ENCODE results near the gene WWC1.
"Not testable (repeated sequence)": the region's sequence is repeated elsewhere in the genome, so short reads cannot be mapped to it uniquely, and the experiment has no call there.

WWC1 gene

DNA sequence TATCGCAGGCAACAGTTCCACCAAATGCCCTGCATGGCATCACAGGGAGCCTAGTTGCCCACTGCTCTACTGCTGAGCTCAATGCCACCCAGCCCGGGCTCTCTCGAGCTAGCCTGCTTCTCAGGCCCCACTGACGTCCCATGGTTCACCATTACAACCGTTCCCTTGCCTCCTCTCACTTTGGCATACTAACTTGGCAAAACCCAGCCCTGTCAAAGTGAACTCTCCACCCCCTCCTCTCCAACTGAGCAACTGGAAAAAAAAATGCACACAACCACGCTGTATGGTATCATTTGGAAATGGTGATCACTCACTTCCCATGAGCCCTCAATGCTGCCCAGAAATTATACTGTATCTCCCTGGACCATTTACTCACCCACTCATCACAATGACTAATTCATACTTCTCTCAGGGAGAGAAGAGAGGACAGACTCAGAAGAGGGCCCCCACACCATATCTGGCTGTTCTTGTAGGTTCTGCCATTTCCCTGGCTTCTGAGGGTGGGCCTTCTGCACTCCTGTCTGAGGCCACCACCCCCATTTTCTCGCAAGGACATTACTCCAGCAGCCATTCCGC, 143.4 kb downstream of the WWC1 start:
- DNase-seq (ENCODE audit: low read depth in 2 of 3, low spot score in 1 of 3), result no peak

DNA sequence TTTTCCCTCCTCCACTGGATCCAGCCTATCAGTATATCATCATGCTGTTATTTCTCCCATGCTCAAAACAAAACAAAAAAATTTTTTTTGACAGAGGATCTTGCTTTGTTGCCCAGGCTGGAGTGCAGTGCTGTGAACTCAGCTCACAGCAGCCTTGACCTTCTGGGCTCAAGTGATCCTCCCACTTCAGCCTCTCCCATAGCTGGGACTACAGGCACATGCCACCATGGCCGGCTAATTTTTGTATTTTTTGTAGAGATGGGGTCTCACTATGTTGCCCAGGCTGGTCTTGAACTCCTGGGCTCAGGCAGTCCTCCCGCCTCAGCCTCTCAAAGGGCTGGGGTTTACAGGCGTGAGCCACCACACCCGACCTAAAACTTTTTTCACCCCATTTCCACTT, 143.9 kb downstream of the WWC1 start:
- not testable (repeated sequence) for DNase-seq (ENCODE audit: low read depth in 2 of 3, low spot score in 1 of 3)

DNA sequence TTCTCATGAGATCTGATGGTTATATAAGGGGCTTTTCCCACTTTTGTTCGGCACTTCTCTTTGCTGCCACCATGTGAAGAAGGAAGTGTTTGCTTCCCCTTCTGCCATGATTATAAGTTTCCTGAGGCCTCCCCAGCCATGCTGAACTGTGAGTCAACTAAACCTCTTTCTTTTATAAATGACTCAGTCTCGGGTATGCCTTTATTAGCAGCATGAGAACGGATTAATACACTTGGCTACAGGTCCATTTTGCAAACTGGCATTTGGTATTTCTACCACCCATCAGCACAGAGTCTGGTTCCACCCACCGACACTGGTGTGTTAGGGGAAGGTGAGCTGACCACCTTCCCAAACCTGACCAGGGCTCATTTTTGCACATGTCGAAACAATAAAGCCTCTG, 146.9 kb downstream of the WWC1 start:
- DNase-seq (ENCODE audit: low read depth in 2 of 3, low spot score in 1 of 3), result no peak

DNA sequence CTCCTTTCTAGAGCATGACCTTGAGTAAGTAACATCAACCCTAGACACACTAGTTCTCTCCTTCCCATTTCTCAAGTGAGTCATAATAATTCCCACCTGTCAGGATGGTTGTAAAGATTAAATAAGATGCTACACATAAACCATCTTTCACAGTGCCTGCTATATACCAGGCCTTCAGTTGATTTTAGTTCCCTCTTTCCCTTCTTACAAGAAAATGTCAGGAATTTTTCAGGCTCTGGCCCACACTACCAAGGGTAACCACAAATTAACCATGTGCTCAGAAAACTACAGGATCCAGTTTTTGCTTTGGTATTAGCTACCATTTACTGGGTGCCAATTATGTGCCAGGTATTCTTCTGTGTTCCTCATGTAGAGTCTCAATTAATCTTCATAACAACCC, 152.1 kb downstream of the WWC1 start:
- no peak for DNase-seq (ENCODE audit: low read depth in 2 of 3, low spot score in 1 of 3)

DNA sequence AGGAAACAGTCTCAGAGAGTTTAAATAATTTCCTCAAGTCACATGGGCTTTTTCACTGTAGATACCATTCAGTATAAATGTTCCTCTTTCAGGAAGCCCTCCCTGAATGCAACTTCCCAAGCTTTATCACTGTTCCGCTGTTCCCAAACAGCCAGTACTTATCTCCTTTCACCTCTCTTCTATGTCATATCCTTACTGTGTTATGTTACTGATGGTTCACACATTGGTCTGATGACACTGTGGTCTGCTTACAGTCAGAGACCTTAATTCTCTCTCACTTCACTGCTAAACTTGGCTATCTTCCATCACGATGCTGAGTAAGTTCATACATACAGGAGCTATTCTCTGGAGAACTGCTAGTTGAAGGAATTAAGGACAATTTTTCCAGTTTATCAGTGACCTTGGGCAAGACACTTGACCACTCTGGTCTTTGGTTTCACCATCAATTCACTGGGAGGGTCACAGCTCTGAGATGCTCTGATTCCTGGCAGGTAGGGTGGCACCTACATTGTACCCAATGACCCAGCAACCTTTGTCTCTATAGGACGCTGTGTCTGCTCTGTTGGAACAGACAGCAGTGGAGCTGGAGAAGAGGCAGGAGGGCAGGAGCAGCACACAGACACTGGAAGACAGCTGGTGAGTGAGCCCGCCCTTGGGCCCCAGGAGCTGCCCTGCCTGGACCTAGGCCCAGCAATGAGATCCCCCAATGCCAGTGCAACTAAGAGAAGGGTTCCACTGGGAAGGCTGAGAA, 152.7 kb downstream of the WWC1 start:
- DNase-seq (ENCODE audit: low read depth in 2 of 3, low spot score in 1 of 3), result no peak

DNA sequence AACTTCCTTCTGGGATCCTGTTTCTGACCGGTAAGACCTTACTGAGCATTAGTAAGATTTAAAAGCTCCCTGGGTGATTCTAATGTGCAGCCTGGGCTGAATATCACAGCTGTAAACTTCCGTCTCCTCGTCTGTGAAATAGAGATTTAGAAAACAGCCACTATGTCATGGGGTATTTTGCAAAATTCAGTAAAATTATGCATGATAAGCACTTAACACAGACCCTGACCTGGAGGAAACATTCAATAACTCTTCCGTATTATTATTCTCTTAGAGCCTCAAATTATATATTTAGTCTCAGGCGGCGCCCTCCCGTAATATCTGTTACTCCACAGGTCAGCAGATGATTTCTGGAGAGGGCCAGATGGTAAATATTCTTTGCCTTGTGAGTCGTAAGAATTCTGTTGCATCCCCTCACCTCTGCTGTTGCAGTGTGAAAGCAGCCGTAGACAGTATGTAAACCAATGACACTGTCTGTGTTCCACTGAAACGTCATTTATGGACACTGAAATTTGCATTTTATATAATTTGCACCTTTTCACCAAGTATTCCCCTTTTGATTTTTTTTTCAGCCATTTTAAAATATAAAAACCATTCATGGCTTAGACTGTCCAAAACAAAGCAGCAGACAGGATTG, 155.7 kb downstream of the WWC1 start:
- no peak for DNase-seq (ENCODE audit: low read depth in 2 of 3, low spot score in 1 of 3)

DNA sequence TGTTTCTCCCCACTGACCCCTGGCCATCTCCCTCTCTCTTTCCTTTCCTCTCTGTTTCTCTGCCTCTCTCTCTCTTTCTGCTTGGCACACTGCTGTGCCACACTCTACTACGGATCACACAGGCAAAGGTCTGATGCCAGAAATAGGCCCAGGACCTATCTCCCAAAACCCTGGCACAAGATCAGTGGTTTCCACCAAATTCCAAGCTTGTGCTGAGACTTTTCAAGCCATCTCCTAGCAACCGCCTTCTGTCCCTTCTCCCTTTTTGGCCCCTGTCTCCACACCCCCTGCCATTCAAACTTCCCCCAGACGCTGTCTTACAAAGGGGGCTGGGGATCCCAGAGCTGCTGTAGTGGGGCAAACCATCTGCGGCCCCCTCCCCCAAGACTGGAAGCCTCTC, 156.4 kb downstream of the WWC1 start:
- no peak for DNase-seq (ENCODE audit: low read depth in 2 of 3, low spot score in 1 of 3)

DNA sequence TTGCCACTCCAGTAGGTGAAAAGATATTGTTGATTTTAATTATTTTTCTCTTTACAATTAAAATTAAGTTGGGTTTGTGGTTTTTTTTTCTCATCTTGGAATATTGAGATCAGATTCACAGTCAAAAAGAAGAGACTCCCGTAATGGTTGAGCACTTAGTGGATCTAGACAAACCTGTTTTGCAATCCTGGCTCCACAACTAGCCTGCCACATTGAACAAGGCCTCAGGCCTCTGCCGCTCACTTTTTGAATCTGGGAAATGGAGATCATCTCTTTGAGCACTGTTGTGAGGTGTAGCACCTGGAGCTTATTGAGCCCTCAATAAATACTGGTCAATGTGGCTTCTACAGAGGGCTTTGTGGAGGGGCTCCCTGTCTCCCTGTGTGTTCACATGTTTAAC, 157.7 kb downstream of the WWC1 start:
- no peak for DNase-seq (ENCODE audit: low read depth in 2 of 3, low spot score in 1 of 3)

DNA sequence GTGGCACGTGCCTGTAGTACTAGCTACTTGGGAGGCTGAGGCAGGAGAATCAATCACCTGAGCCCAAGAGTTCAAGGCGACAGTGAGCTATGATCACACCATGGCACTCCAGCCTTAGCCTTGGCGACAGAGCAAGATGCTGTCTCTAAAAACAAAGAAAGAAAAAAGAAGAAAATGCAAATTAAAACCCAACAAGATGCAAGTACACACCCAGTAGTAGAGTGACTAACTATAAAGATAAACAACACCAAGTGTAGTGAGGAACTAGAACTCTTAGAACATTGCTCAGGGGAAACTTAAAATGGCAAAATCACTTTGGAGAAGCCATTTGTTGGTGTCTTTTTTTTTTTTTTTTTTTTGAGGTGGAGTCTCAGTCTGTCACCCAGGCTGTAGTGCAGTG, 160.1 kb downstream of the WWC1 start:
- DNase-seq (ENCODE audit: low read depth in 2 of 3, low spot score in 1 of 3), result no peak

DNA sequence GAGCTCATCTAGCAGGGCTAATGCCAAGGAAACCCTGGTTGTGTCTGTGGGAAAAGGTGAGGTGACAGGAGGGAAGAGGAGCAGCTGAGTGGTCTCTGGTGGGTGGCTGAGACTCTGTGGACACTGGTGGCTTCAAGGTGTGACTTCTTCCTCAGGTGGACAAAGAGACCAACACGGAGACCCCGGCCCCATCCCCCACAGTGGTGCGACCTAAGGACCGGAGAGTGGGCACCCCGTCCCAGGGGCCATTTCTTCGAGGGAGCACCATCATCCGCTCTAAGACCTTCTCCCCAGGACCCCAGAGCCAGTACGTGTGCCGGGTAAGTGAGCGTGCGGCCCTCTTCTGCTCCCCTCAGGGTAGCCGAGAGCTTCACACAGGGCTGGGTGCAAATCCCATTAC, 163.8 kb downstream of the WWC1 start:
- DNase-seq (ENCODE audit: low read depth in 2 of 3, low spot score in 1 of 3), result no peak

DNA sequence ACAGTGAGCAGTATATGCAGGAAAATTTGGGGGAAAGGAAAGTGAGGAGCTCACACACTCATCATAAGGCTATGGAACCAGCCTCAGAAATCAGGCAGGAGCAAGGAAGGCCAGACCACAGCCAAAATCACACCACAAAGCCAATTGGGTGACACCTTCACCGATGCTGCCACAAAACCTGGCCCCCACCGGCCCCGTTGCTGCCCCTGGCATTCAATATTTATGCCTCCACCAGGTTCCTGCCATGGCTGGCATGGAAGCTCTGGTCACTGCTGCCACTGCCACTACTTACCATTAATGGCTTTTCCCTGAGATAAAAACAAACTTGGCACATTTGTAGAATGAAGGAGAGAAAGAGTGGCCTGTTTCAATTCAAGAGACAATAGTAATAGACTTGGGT, 166.1 kb downstream of the WWC1 start:
- DNase-seq (ENCODE audit: low read depth in 2 of 3, low spot score in 1 of 3), result no peak

DNA sequence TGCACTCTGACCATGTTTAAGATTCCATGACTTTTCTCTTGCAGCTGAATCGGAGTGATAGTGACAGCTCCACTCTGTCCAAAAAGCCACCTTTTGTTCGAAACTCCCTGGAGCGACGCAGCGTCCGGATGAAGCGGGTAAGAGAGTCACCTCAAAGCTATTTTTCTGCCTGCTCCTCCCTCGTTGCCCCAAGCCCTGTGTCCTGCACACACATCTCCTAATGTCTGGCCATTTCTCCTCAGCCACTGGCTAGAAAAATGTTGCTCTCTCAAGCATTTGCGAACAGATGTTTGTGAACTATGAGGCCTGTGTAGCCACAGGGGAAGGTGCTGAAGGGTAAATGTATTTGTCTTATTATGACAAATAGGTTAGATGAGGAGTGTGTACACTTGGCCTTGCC, 169.2 kb downstream of the WWC1 start:
- DNase-seq (ENCODE audit: low read depth in 2 of 3, low spot score in 1 of 3), result no peak

DNA sequence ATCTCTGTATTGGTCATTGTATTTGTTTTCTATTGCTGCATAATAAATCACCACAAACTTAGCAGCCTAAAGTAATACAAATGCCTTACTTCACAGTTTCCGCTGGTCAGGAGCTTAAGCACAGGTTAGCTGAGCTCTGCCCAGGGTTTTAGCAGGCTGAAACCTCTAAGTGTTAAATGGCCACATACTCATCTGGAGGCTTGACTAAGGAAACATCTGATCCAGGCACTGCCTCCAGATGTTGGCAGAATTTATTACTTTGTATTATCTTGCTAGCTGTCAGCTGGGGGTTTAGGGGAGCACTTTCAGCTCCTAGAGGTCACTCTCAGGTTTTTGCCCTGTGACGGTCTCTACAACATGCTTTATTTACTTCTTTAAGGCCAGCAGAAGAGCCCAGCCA, 171.6 kb downstream of the WWC1 start:
- no peak for DNase-seq (ENCODE audit: low read depth in 2 of 3, low spot score in 1 of 3)

DNA sequence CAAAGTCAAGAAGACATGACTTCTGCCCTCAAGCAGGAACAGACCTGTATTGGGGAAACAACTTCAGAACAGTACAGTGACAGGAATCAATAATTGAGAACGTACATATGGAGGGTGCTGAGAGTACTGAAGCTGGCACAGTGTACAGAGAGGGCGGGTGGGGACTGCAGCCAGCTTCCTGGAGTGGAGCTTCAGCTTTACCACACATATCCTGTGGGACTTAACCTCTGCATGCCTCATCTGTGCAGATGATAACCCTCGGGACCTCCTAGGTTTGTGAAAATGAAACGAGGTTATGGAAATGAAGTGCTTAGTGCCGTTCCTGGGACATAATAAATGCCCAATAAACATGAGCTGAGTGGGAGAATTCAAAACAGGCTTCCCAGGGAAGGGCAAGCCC, 172.8 kb downstream of the WWC1 start:
- no peak for DNase-seq (ENCODE audit: low read depth in 2 of 3, low spot score in 1 of 3)

DNA sequence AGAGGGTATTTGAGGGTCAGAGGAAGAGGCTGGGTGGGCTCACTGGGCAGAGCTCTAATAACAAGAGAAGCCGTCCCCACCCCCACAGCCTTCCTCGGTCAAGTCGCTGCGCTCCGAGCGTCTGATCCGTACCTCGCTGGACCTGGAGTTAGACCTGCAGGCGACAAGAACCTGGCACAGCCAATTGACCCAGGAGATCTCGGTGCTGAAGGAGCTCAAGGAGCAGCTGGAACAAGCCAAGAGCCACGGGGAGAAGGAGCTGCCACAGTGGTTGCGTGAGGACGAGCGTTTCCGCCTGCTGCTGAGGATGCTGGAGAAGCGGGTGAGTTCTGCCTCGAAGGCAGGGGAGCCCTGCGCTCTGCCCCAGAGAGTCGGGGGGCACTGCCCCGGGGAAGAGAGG, 173.2 kb downstream of the WWC1 start:
- DNase-seq (ENCODE audit: low read depth in 2 of 3, low spot score in 1 of 3), result no peak

DNA sequence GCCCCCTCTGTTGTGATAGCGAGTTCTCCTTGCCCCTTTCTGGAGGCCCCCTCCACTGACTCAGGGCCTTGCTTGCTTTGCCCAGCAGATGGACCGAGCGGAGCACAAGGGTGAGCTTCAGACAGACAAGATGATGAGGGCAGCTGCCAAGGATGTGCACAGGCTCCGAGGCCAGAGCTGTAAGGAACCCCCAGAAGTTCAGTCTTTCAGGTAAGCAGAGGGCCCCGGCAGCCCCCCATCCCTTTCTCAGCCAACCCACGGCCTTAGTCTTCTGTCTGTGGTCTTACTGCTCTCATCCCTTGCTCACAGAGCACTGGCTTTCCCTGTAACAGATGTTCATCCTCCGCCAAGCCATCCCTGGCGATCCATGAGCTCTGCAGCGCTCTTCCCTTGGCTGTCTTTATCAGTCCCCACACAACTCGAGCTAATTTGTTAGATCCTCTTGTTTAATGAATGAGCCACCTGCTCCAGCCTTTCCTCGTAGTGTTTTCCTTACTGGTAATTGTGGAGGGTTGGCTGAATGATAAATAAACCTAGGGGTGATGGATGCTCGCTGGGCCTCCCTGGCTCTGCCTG, 176.4 kb downstream of the WWC1 start:
- no peak for DNase-seq (ENCODE audit: low read depth in 2 of 3, low spot score in 1 of 3)

DNA sequence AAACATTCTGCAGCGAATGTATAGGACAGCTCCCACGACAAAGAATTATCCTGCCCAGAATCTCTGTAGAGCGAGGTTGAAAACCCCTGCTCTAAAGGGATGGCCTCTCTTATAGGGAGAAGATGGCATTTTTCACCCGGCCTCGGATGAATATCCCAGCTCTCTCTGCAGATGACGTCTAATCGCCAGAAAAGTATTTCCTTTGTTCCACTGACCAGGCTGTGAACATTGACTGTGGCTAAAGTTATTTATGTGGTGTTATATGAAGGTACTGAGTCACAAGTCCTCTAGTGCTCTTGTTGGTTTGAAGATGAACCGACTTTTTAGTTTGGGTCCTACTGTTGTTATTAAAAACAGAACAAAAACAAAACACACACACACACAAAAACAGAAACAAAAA, 177.4 kb downstream of the WWC1 start:
- no peak for DNase-seq (ENCODE audit: low read depth in 2 of 3, low spot score in 1 of 3)

DNA sequence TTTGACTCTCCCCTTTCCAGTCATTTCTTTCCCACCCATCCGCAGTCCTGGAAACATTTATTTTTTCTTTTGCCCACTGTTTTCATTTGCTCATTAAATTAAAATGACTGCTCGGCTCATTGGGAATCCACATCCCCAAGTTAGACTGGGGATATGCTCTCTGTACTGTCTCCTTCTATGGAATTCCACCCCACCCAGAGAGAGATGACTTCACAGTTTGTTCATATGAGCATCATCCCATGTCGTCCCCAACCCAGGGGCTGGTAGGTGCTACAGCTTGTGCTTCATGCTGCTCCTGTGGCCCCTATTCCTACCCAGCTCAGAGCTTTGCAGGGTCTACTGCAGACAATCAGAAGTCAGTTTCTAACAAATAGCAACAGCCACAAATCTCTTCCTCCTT, 178.4 kb downstream of the WWC1 start:
- DNase-seq (ENCODE audit: low read depth in 2 of 3, low spot score in 1 of 3), result no peak

DNA sequence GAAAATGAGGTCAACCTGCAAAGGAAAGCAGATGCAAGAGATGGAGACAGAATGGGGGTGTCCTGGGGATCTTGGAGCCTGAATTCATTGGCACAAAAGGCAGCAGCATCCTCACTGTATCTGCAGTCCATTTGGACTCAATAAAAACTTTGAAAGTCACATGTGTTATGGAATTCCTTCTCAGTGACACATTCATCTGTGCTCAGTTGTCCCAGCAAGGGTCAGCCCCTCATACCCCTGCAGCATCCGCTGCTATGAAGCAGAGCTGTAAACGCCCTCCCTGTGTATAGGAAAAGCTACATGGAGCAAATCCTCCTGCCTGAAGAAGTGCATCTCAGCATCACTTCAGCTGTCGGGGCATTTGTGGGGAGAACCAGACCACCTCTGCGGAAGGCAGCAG, 180.3 kb downstream of the WWC1 start:
- DNase-seq (ENCODE audit: low read depth in 2 of 3, low spot score in 1 of 3), result no peak

DNA sequence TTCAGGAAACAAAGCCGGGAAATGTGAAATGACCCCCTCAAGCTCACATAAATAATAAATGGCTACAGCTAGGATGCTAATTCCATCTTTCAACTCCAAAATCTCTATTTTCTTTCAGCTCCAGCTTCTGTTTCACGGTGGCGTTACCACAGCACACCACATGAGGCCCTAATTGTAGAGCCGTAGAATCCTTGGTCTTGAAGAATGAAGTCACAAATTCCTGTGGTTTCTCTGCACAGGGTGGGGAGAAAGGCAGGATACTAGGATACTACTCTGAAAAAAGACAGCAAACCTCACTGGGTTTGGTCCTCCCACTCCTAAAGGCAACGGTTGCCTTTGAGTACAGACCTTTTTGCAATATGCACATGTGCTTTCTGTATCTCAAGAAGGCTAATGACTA, 180.9 kb downstream of the WWC1 start:
- DNase-seq (ENCODE audit: low read depth in 2 of 3, low spot score in 1 of 3), result no peak

DNA sequence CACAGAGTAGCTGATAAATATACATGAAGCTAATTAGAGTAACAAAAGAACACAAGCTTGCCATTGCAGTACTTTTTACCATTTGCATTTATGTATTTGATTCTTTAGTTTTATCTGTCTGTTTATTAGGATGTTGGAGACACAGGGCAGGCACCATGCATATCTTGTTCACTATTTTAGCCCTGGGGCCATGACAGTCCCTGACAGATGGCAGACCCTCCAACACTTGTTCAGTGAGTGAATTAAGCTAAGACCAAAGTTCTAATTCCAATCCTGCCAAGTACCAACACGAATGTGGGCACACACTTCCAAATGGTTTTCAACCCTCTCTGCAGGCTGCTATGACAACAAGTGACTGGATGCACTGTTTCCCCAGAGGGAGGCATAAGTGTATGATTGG, 182.9 kb downstream of the WWC1 start:
- no peak for DNase-seq (ENCODE audit: low read depth in 2 of 3, low spot score in 1 of 3)

DNA sequence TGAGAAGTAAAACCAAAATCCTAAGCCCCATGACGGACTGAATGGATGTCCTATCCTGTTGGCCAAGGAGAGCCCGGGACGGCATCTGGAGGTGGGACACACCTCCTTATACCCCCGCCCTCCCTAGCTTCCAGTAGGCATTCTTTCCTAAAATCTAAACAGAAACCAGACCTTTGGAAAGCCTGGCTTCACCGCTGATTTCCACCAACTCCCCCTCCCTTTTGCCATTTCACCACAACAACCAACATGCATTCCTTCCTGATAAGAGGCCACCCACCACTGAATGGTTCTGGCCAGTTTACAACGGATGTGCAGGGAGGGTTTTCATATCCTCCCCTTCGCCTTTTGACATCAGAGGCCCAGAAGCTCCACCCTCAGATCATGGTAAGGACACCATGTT, 185.6 kb downstream of the WWC1 start:
- DNase-seq (ENCODE audit: low read depth in 2 of 3, low spot score in 1 of 3), result no peak

DNA sequence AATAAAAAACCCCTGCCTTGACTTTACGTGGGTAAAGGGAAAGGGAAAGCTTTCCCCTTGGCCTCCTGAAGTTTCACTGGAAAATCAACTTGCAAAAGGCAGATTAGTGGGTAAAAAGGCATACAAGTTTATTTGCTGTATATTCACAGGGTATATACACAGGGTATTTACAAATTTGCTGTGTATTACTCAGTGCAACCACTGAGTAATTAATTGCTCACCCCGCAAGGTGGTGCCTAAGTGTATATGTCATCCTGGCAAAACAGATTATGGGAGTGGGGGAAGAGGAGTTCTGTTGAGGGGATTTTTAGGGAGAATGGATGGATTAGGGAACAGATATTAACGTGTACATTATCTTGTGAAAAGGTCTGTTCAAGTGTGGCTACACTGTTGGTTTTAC, 187.7 kb downstream of the WWC1 start:
- DNase-seq (ENCODE audit: low read depth in 2 of 3, low spot score in 1 of 3), result no peak
